AG04449 (cell line): ENCODE results near the gene ST6GAL1.

ENCODE experiments used
- CTCF ChIA-PET: fragments of 350-600 bp; formaldehyde crosslinking; extraction: SDS; loops from one replicate; lab custom pipeline; 2021; ENCODE audit warnings: antibody characterized with exemption; lab: Yijun Ruan, JAX
- POLR2A ChIA-PET: fragments of 400-600, 350-600 bp; formaldehyde crosslinking; extraction: SDS; loops from one replicate; lab custom pipeline; 2020; ENCODE audit warnings: antibody characterized with exemption, inconsistent platforms; lab: Yijun Ruan, JAX
- DNase-seq: peaks from one replicate; pipeline ENCODE4 v3.0.0-alpha.2; 2010; ENCODE audit warnings: low read depth, low spot score
- H3K4me3 ChIP-seq: 2 replicates; pipeline ENCODE4 v1.5.1; 2011; ENCODE audit warnings: low read depth, mild to moderate bottlenecking, control low read depth, low read length
- TF ChIP-seq, protein P1 (sequence below): IDR thresholded peaks from one replicate; pipeline ENCODE4 v1.5.1; 2011; ENCODE audit warnings: mild to moderate bottlenecking, moderate library complexity, low read length, control low read depth, inconsistent platforms; ENCODE audit not compliant: insufficient read depth; ENCODE audit errors: missing control alignments

The ST6GAL1 gene

GRCh38 chr3:187125319-187126031 is 195.1 kb downstream of the ST6GAL1 start:
- ChIA-PET CTCF (interaction anchor here (5.4 to 9.4 kb wide), 2 partner anchors 12 to 14 kb away, joined by 39 to 50 read pairs; partner anchors contain the start of gene RPL39L), POLR2A (no interaction called here)
- no peak for DNase-seq
- no peak overlapping the region for H3K4me3 ChIP-seq
- TF ChIP-seq, protein P1, sequence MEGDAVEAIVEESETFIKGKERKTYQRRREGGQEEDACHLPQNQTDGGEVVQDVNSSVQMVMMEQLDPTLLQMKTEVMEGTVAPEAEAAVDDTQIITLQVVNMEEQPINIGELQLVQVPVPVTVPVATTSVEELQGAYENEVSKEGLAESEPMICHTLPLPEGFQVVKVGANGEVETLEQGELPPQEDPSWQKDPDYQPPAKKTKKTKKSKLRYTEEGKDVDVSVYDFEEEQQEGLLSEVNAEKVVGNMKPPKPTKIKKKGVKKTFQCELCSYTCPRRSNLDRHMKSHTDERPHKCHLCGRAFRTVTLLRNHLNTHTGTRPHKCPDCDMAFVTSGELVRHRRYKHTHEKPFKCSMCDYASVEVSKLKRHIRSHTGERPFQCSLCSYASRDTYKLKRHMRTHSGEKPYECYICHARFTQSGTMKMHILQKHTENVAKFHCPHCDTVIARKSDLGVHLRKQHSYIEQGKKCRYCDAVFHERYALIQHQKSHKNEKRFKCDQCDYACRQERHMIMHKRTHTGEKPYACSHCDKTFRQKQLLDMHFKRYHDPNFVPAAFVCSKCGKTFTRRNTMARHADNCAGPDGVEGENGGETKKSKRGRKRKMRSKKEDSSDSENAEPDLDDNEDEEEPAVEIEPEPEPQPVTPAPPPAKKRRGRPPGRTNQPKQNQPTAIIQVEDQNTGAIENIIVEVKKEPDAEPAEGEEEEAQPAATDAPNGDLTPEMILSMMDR: no peak
